ENCODE measurements around the gene CACNB4.

GRCh38 chr2:151878655-151879563, 219.9 kb downstream of the CACNB4 start:
- TF ChIP-seq POLR2AphosphoS5 (IDR thresholded peaks at IDR 0.05) (no peak), CTCF (IDR thresholded peaks at IDR 0.05) (no peak), EP300 (IDR thresholded peaks at IDR 0.05) (no peak), POLR2A (IDR thresholded peaks at IDR 0.05) (no peak)
